Endodermal cell (in vitro differentiated cells): ENCODE data around the gene TUBA4B. TPM values are rescaled to one million over a fixed set of nuclear protein-coding genes. Genes with fewer than 3 reads are reported as not detected.

Experiments
- DNase-seq: peaks from one replicate; pipeline ENCODE4 v3.0.0-alpha.2; 2017
- H3K27ac ChIP-seq: 2 replicates; pipeline ENCODE4 v1.5.1; 2013; ENCODE audit warnings: mild to moderate bottlenecking, low read depth, low read length, moderate library complexity
- H3K27me3 ChIP-seq: 2 replicates; pipeline ENCODE4 v1.6.1; 2013; ENCODE audit warnings: mild to moderate bottlenecking, low read length, moderate library complexity; ENCODE audit not compliant: insufficient read depth, control insufficient read depth, poor library complexity, severe bottlenecking
- H3K36me3 ChIP-seq: 2 replicates; pipeline ENCODE4 v1.7.0; 2013; ENCODE audit warnings: mild to moderate bottlenecking, low read length, moderate library complexity; ENCODE audit not compliant: control insufficient read depth, insufficient read depth
- H3K4me1 ChIP-seq: one replicate; pipeline ENCODE4 v1.7.0; 2013; ENCODE audit warnings: low read length; ENCODE audit not compliant: control insufficient read depth, insufficient read depth
- H3K4me3 ChIP-seq: 2 replicates; pipeline ENCODE4 v1.5.1; 2013; ENCODE audit warnings: mild to moderate bottlenecking, low read length, moderate library complexity
- H3K9ac ChIP-seq: 2 replicates; pipeline ENCODE4 v1.6.1; 2013; ENCODE audit warnings: mild to moderate bottlenecking, low read length, moderate library complexity; ENCODE audit not compliant: poor library complexity, severe bottlenecking; ENCODE audit errors: extremely low read depth
- H3K9me3 ChIP-seq: 2 replicates; pipeline ENCODE4 v1.6.1; 2013; ENCODE audit warnings: mild to moderate bottlenecking, low read length, moderate library complexity; ENCODE audit not compliant: control insufficient read depth
- H3K27ac Mint-ChIP-seq: 2 replicates; pipeline ENCODE4 v1.8.0; 2020; ENCODE audit warnings: mixed read lengths
- H3K27me3 Mint-ChIP-seq: 2 replicates; pipeline ENCODE4 v1.8.0; 2021; ENCODE audit warnings: mild to moderate bottlenecking, mixed read lengths; ENCODE audit not compliant: insufficient read depth
- H3K36me3 Mint-ChIP-seq: 2 replicates; pipeline ENCODE4 v1.8.0; 2020; ENCODE audit warnings: low read depth, mixed read lengths
- H3K4me1 Mint-ChIP-seq: 2 replicates; pipeline ENCODE4 v1.8.0; 2020; ENCODE audit warnings: mixed read lengths
- H3K4me3 Mint-ChIP-seq: 2 replicates; pipeline ENCODE4 v1.8.0; 2020; ENCODE audit warnings: mild to moderate bottlenecking, moderate library complexity, mixed read lengths
- H3K9me3 Mint-ChIP-seq: 2 replicates; pipeline ENCODE4 v1.8.0; 2020; ENCODE audit warnings: mild to moderate bottlenecking, mixed read lengths
- CTCF ChIP-seq: fragments of 200-600 bp; sonication (generic); conservative IDR thresholded peaks from 2 replicates; pipeline ENCODE4 v1.5.0; 2021; ENCODE audit warnings: antibody characterized with exemption, mild to moderate bottlenecking
- WGBS, 2 experiments: methylation state at CpG; one replicate each; pipeline versions ENCODE4 v1.1.5 to v1.1.7; 2013; ENCODE audit warnings: missing lambda C conversion rate in 2 of 2, mixed read lengths in 1 of 2; ENCODE audit not compliant: insufficient coverage in 1 of 2, insufficient read length in 1 of 2; 5-methylcytosine and 5-hydroxymethylcytosine counted together
- total RNA-seq, 2 donors: library from RNA; stranded (reverse); fragmentation: NEBNext Ultra II Directional in 1 of 2; extraction: Animal tissue kit (Norgen Biotek cat#: 25700) in 1 of 2; gene quantifications; 2 replicates in 1 of 2; 3 replicates in 1 of 2; pipeline ENCODE4 v1.2.1, GENCODE V29; 2021

Gene TUBA4B
- total RNA-seq, 2 donors from 2014 or later, result not detected

GRCh38 chr2:219228911-219229304 is 24.1 kb upstream of the TUBA4B start:
- no peak for DNase-seq
- Mint-ChIP-seq H3K4me1 (peaks cover 9% of the 10 kb centered on the region), H3K4me3 (peak overlapping the region; percentile 97), H3K27ac (peak overlapping the region; percentile 55), H3K27me3 (no peaks in the 10 kb centered on the region), H3K9me3 (no peaks in the 10 kb centered on the region), H3K36me3 (peaks cover 44% of the 10 kb centered on the region)
- H3K36me3 ChIP-seq, result peaks cover 48% of the 10 kb centered on the region
- H3K4me1 ChIP-seq, result peaks cover 2% of the 10 kb centered on the region
- no peaks in the 10 kb centered on the region for H3K9me3 ChIP-seq
- no peaks in the 10 kb centered on the region for H3K27me3 ChIP-seq
- H3K4me3 ChIP-seq, result peak overlapping the region; percentile 98
- peak overlapping the region; percentile 81 for H3K27ac ChIP-seq
- H3K9ac ChIP-seq, result peak overlapping the region; percentile 84
- TF ChIP-seq CTCF, result no peak
- 10 to 13% methylated on average over 5 to 19 of the region's 19 CpGs for WGBS, 2 experiments

GRCh38 chr2:219229305-219230058 is 23.6 kb upstream of the TUBA4B start, which contains the start of the genes ANKZF1 and ATG9A:
Gene ANKZF1 (plus strand): TSS chr2:219229806. CDS start chr2:219230258, 452 bp downstream.
Gene ATG9A (minus strand): TSS chr2:219229636. CDS start chr2:219228024, 1,612 bp downstream.
- Mint-ChIP-seq H3K9me3 (no peaks in the 10 kb centered on the region), H3K4me3 (peak within 1 kb of the TSS; percentile 97), H3K27ac (peak within 1 kb of the TSS; percentile 98), H3K36me3 (peaks cover 45% of the 10 kb centered on the region), H3K27me3 (no peaks in the 10 kb centered on the region), H3K4me1 (peaks cover 9% of the 10 kb centered on the region)
- TF ChIP-seq CTCF, result no peak
- Histone ChIP-seq H3K36me3 (peaks cover 49% of the 10 kb centered on the region), H3K9ac (peak within 1 kb of the TSS; percentile 84), H3K27ac (peak within 1 kb of the TSS; percentile 87), H3K4me3 (peak within 1 kb of the TSS; percentile 98), H3K4me1 (peaks cover 2% of the 10 kb centered on the region), H3K9me3 (no peaks in the 10 kb centered on the region), H3K27me3 (no peaks in the 10 kb centered on the region)
- 0% methylated on average over 45 to 80 of the region's 80 CpGs for WGBS, 2 experiments
- DNase-seq, result peak; percentile 100

- Histone ChIP-seq H3K36me3 (peaks cover 50% of the 10 kb centered on the region), H3K4me3 (peak overlapping the region; percentile 98), H3K9me3 (no peaks in the 10 kb centered on the region), H3K27ac (peak overlapping the region; percentile 87), H3K27me3 (no peaks in the 10 kb centered on the region), H3K4me1 (peaks cover 2% of the 10 kb centered on the region), H3K9ac (peak overlapping the region; percentile 84)
- peak overlapping the region; percentile 98 for H3K27ac Mint-ChIP-seq
- WGBS, 2 experiments, result 1 to 2% methylated on average over 20 to 24 of the region's 24 CpGs
- H3K4me1 Mint-ChIP-seq, result peaks cover 9% of the 10 kb centered on the region
- DNase-seq, result peak; percentile 81
- H3K9me3 Mint-ChIP-seq, result no peaks in the 10 kb centered on the region
- peaks cover 42% of the 10 kb centered on the region for H3K36me3 Mint-ChIP-seq
- H3K27me3 Mint-ChIP-seq, result no peaks in the 10 kb centered on the region
- H3K4me3 Mint-ChIP-seq, result peak overlapping the region; percentile 97
- TF ChIP-seq CTCF, result no peak
Observed at GRCh38 chr2:219230059-219230540, 22.9 kb upstream of the TUBA4B start.
